HEK293T (cell line): ENCODE data around the gene ZNF316.

Experiments
- ARNT ChIP-seq: fragments of 450-650 bp; IDR thresholded peaks from 2 replicates; pipeline ENCODE4 v1.6.1; 2017; ENCODE audit warnings: mild to moderate bottlenecking
- ZNF384 ChIP-seq: fragments of 450-650 bp; IDR thresholded peaks from 2 replicates; pipeline ENCODE4 v1.6.1; 2016

GRCh38 chr7:6680146-6680545 lies 43.0 kb downstream of the ZNF316 start:
- TF ChIP-seq ZNF384 (no peak), ARNT (no peak)
